Peyer's patch (tissue), 4 donors: ENCODE measurements around the gene RGS12.

Experiments used
- CTCF ChIP-seq, 6 experiments: fragments of 450-650 bp in 4 of 6; fragments of 200-600 bp in 2 of 6; sonication (generic) in 1 of 6; IDR thresholded peaks; one replicate each; pipeline ENCODE4 v1.5.1; 2017 to 2019; ENCODE audit warnings: antibody characterized with exemption in 6 of 6, mild to moderate bottlenecking in 3 of 6, moderate library complexity in 1 of 6
- POLR2A ChIP-seq, 2 donors: fragments of 450-650 bp; IDR thresholded peaks; one replicate each; pipeline ENCODE4 v1.5.1; 2017; ENCODE audit warnings: antibody characterized with exemption in 2 of 2, mild to moderate bottlenecking in 2 of 2, moderate library complexity in 2 of 2

GRCh38 chr4:3337357-3337732 is 44.5 kb downstream of the RGS12 start:
- no peak for TF ChIP-seq CTCF (IDR thresholded peaks at IDR 0.05)
- TF ChIP-seq POLR2A (IDR thresholded peaks at IDR 0.05) = no peak
